HG02588 (cell line): ENCODE data around the gene DHRS13.
"Not testable (repeated sequence)": the region's sequence is repeated elsewhere in the genome, so short reads cannot be mapped to it uniquely, and the experiment has no call there.

Source experiments
- ATAC-seq: cut with Tn5 transposase; IDR thresholded peaks from one replicate; pipeline ENCODE4 v1.9.1; 2021; ENCODE audit warnings: mild to moderate bottlenecking, moderate library complexity; ENCODE audit not compliant: unreplicated experiment

DHRS13 gene

GRCh38 chr17:28906706-28907438 is 4.0 kb upstream of the DHRS13 start:
- ATAC-seq = no peak

- no peak for ATAC-seq
Observed at GRCh38 chr17:28906276-28906675, 3.4 kb upstream of the DHRS13 start.

GRCh38 chr17:28904800-28905199 is 1.9 kb upstream of the DHRS13 start:
- no peak for ATAC-seq

GRCh38 chr17:28903546-28903841 is 615 bp upstream of the DHRS13 start:
- not testable (repeated sequence) for ATAC-seq

- peak; percentile 39 for ATAC-seq
Observed at GRCh38 chr17:28901866-28902818, 737 bp downstream of the DHRS13 start.

- no peak for ATAC-seq
Observed at GRCh38 chr17:28900986-28901726, 1.7 kb downstream of the DHRS13 start.

- no peak for ATAC-seq
Observed at GRCh38 chr17:28899212-28899815, 3.6 kb downstream of the DHRS13 start.

- no peak for ATAC-seq
Observed at GRCh38 chr17:28898527-28898955, 4.3 kb downstream of the DHRS13 start.

- no peak for ATAC-seq
Observed at GRCh38 chr17:28897769-28898526, 4.9 kb downstream of the DHRS13 start.

- ATAC-seq = peak; percentile 34
Observed at GRCh38 chr17:28896884-28897768, 5.8 kb downstream of the DHRS13 start, which contains the start of gene FLOT2. Gene FLOT2, minus strand, starts transcription at chr17:28897733. Its CDS starts 159 bp downstream, at chr17:28897574.

- ATAC-seq = no peak
Observed at GRCh38 chr17:28896491-28896883, 6.4 kb downstream of the DHRS13 start.

GRCh38 chr17:28895794-28896447 is 7.0 kb downstream of the DHRS13 start:
- no peak for ATAC-seq

- not testable (repeated sequence) for ATAC-seq
Observed at GRCh38 chr17:28893248-28894183, 9.4 kb downstream of the DHRS13 start.

GRCh38 chr17:28892024-28892423 is 10.9 kb downstream of the DHRS13 start:
- ATAC-seq = no peak

- no peak for ATAC-seq
Observed at GRCh38 chr17:28891201-28891600, 11.7 kb downstream of the DHRS13 start.

GRCh38 chr17:28889996-28890395 is 12.9 kb downstream of the DHRS13 start:
- ATAC-seq = no peak

GRCh38 chr17:28888832-28889231 is 14.0 kb downstream of the DHRS13 start:
- ATAC-seq = no peak
